Activated naive CD4-positive, alpha-beta T cell treated with anti-CD3 and anti-CD28 coated beads for 36 hours (primary cell): Measurements from ENCODE around the gene KIF6. TPM values are rescaled to one million over a fixed set of nuclear protein-coding genes. Genes with fewer than 3 reads are reported as not detected.

ENCODE experiments used
- CTCF ChIA-PET: fragments of 350-600 bp; sonication (Branson Sonifier 250); formaldehyde crosslinking; loops from one replicate; lab custom pipeline; 2021; ENCODE audit warnings: antibody characterized with exemption; lab: Charles Lee
- DNase-seq: peaks from one replicate; pipeline ENCODE4 v3.0.0-alpha.2; 2020
- H3K27ac Mint-ChIP-seq: one replicate; pipeline ENCODE4 v1.8.0; 2021; ENCODE audit warnings: mild to moderate bottlenecking, mixed read lengths
- H3K27me3 Mint-ChIP-seq: one replicate; pipeline ENCODE4 v1.8.0; 2021; ENCODE audit warnings: low read depth, mixed read lengths
- H3K36me3 Mint-ChIP-seq: one replicate; pipeline ENCODE4 v1.8.0; 2021; ENCODE audit warnings: low read depth, mixed read lengths
- H3K4me1 Mint-ChIP-seq: one replicate; pipeline ENCODE4 v1.8.0; 2021; ENCODE audit warnings: low read depth, mixed read lengths
- H3K4me3 Mint-ChIP-seq: one replicate; pipeline ENCODE4 v1.8.0; 2021; ENCODE audit warnings: mild to moderate bottlenecking, moderate library complexity, mixed read lengths
- H3K9me3 Mint-ChIP-seq: one replicate; pipeline ENCODE4 v1.8.0; 2021; ENCODE audit warnings: mixed read lengths
- intact Hi-C: fragments of 100-400 bp; cut with micrococcal nuclease; formaldehyde crosslinking; loops from one replicate; pipeline ENCODE4 v1.15.1; 2023
- total RNA-seq, 2 experiments: library from RNA; stranded (reverse); gene quantifications; one replicate each; pipeline ENCODE4 v1.2.3, GENCODE V29; 2021

KIF6 gene
- total RNA-seq, 2 experiments from 2014 or later, result 0.10 to 0.30 TPM

DNA sequence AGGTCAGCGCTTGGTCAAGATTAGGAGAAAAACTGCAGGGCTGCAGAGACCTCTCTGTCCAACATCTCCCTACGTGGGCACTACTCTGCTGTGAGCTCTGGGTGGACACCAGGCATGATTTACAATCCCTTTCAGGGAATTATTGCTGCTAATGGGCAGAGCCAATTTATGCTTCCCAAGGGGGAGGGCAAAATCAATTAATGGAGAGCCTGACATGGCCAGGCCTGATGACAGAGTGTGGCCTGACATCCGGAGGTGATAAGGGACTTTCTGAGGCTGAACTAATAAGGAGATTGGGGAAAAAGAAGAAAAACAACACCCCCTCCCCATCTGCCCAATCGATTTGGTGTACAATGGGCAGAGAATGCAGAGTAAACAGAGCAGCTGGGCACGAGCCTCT is 397.7 kb downstream of the KIF6 start:
- H3K27me3 Mint-ChIP-seq, result peaks cover 15% of the 10 kb centered on the region
- intact Hi-C loops, result no loop called here
- H3K36me3 Mint-ChIP-seq, result no peaks in the 10 kb centered on the region
- H3K27ac Mint-ChIP-seq, result no peak overlapping the region
- CTCF ChIA-PET, result no interaction called here
- no peaks in the 10 kb centered on the region for H3K9me3 Mint-ChIP-seq
- no peak overlapping the region for H3K4me3 Mint-ChIP-seq
- H3K4me1 Mint-ChIP-seq, result no peaks in the 10 kb centered on the region
- no peak for DNase-seq

DNA sequence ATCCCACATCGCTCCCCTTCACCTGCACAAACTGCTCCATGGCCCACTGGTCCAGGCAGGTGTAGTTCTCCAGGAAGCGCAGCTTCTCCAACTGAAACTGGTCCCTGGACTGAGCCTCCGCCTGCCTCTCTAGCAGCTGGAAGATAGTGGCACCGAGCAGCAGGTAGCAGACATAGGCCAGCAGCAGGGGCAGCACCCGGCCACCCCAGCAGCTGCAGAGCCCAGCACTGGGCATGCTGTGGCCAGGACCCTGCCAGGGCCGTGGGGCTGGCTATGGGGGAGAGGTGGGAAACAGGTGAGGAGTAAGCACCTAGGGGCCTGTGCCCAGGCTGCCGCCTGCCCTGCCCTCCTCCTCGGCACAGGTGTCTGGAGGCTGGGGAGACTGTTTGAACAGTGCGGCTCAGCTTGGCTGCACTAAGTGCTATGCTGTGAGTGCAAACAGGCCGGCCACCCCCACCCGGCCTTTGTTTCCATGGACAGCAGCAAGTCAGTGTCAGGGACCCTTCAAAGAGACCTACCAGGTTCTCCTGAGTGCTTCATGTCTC is 402.8 kb downstream of the KIF6 start, which contains the start of gene KCNK16:
Gene KCNK16, minus strand, starts transcription at position 397 of the 545 bp plus-strand sequence. Its CDS starts 162 bp downstream, at position 235.
- Mint-ChIP-seq H3K4me1 (no peaks in the 10 kb centered on the region), H3K27ac (no peak within 1 kb of the TSS), H3K9me3 (no peaks in the 10 kb centered on the region), H3K4me3 (no peak within 1 kb of the TSS), H3K27me3 (peaks cover 6% of the 10 kb centered on the region), H3K36me3 (no peaks in the 10 kb centered on the region)
- DNase-seq, result no peak
- intact Hi-C loops, result no loop called here
- CTCF ChIA-PET, result interaction anchor here (1.1 kb wide), 1 partner anchor 41 kb away, joined by 6 read pairs; no protein-coding TSS in a partner anchor

DNA sequence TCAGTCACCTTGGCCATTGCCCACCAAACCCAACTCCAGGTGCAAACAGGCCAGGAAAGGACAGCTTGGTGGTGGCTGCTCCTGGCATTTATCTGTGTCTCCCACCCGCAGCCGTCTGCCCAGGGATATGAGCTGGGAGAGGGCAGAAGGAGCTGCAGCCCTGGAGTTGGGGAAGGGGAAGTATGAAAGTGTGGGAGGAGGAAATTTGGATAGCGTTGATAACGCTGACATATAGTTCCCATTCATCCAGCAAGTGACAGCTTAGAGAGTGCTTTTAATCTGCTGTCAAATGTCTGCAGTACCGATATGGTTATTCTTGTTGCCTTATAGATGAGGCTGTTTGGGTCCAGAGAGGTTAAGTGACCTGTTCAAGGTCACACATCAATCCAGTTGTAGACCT is 403.4 kb downstream of the KIF6 start:
- Mint-ChIP-seq H3K27me3 (peaks cover 11% of the 10 kb centered on the region), H3K4me1 (no peaks in the 10 kb centered on the region)

DNA sequence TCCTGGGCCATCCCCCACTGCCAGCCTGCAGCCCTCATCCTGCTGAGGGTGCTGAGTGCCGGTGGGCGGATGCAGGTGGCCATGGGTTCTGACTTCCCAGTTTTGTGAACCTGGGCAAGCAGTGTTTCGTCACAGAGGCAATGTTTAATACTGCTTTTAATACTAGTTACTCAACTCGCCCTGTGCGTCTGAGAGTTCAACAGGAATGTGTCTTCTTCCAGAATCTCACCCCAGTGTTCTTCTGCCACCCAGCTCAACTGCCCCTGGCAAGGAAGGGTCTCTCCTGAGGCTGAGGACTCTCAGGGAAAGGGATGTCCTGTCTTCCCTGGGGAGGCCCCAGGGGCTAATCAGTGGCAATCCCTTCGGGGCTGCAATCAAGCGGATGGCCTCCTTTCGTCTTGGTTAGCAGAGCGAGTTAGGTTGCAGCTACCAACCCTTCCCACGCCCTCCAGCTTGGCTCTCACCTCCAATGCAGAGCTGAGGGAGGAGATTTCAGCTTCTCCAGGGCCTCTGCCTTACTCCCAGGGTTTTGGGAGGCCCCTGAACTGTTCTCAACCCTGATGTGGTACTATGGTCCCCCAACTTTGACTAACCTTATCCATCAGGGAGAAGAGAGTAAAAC is 404.7 kb downstream of the KIF6 start:
- Mint-ChIP-seq H3K4me1 (no peaks in the 10 kb centered on the region), H3K4me3 (no peak overlapping the region), H3K9me3 (no peaks in the 10 kb centered on the region), H3K27ac (no peak overlapping the region), H3K27me3 (peaks cover 18% of the 10 kb centered on the region), H3K36me3 (no peaks in the 10 kb centered on the region)
- CTCF ChIA-PET, result interaction anchor here (0.5 to 1.4 kb wide), 3 partner anchors 10 to 1252 kb away, joined by 3 to 4 read pairs (median 3); no protein-coding TSS in a partner anchor
- intact Hi-C loops, result no loop called here
- DNase-seq, result no peak

More for the DNA sequence above, 403.4 kb downstream of the KIF6 start:
- no peak overlapping the region for H3K27ac Mint-ChIP-seq
- H3K36me3 Mint-ChIP-seq, result no peaks in the 10 kb centered on the region
- no peaks in the 10 kb centered on the region for H3K9me3 Mint-ChIP-seq
- intact Hi-C loops, result no loop called here
- no peak for DNase-seq
- no peak overlapping the region for H3K4me3 Mint-ChIP-seq
- CTCF ChIA-PET, result interaction anchor here (1.1 to 1.3 kb wide), 2 partner anchors 19 to 42 kb away, joined by 3 to 6 read pairs; no protein-coding TSS in a partner anchor

DNA sequence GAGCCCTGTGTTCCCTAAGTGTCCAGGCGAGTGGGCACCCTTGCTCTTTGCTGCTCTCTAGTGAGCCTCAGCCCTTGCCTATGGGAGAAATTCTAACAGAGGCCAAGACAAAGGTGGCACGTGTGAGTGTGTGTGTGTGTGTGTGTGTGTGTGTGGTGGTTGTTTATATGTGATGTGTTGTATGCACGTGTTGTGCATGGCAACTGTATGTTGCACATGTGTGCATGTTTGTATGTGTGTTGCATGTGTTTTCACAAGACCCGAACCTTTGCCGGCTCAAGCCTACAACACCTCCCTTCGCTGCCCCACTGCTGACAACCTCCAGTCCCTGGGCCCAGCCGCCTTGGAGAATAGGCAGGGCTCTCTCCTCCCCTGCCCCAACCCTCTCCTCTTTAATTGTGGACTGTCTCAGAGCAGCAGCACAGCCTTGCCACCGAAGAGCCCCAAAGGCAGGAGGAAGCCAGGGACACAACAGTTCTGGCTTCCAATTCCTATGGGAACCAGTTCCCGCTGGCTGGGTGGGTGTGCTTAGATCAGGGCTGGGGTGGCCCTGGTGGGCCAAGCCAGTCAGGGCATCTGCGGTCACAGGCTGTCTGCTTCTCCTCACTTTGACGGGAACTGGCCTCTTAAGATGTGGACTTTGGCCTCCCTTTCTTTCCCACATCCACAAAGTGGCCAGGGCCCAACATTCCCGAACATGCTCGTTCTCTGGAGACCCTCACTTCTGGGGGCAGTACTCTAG is 405.4 kb downstream of the KIF6 start:
- H3K9me3 Mint-ChIP-seq, result no peaks in the 10 kb centered on the region
- H3K4me1 Mint-ChIP-seq, result no peaks in the 10 kb centered on the region
- intact Hi-C loops, result no loop called here
- no peak overlapping the region for H3K27ac Mint-ChIP-seq
- H3K36me3 Mint-ChIP-seq, result no peaks in the 10 kb centered on the region
- no peak overlapping the region for H3K4me3 Mint-ChIP-seq
- CTCF ChIA-PET, result interaction anchor here (1.1 to 1.4 kb wide), 2 partner anchors 10 kb away, joined by 4 to 5 read pairs; no protein-coding TSS in a partner anchor
- peaks cover 24% of the 10 kb centered on the region for H3K27me3 Mint-ChIP-seq
- no peak for DNase-seq

DNA sequence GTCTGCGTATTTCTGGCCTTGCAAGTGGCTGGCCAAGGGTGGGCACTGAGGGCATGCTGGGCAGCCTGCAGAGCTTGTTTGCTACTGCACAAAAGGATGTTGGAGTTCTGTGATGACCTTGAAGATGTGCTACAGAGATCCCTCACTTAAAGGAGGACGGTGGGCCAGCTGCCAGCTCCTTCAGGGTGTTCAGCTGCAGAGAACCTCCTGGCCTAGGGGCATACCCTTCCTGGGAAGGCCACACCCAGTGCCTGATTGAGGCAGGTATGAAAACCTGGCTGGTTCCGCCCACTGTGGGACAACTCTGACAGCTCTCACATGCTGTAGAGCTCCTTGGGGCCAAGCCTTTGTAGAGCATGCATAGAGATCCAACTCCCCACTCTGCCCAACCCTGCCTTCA is 408.0 kb downstream of the KIF6 start:
- Mint-ChIP-seq H3K4me1 (peaks cover 7% of the 10 kb centered on the region), H3K27me3 (peaks cover 39% of the 10 kb centered on the region), H3K36me3 (no peaks in the 10 kb centered on the region), H3K4me3 (no peak overlapping the region), H3K9me3 (no peaks in the 10 kb centered on the region), H3K27ac (no peak overlapping the region)
- CTCF ChIA-PET, result no interaction called here
- intact Hi-C loops, result no loop called here
- no peak for DNase-seq

DNA sequence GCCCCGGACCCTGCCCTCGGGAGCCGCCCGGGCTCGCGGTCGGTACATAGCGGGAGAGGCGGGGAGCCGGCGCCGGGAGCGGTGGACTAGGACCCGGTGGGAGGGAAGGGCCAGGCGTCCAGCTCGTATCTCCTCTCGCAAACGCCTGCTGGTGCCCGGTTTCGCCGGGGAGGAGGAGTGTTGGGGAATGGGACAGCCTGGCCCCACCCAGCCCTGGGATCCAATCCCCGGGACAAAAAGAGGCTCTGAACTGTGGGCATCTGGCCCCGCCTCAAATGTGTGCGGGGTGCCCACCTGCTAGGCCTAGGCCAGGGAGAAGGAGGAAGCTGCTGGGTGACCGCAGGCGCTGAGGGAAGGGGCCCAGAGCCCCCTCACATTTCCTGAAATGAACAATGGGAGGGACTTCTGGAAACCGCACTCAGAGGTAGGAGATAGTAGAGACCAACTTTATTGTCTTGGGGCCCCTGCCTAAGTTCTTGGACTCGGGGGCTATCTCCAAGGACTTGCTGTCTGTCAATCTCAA is 410.9 kb downstream of the KIF6 start, which contains the start of gene KCNK17:
Gene KCNK17, minus strand, starts transcription at position 147 of the 523 bp plus-strand sequence. Its CDS starts 99 bp downstream, at position 48.
- Mint-ChIP-seq H3K9me3 (no peaks in the 10 kb centered on the region), H3K4me3 (peak within 1 kb of the TSS; percentile 18), H3K27ac (no peak within 1 kb of the TSS), H3K4me1 (peaks cover 7% of the 10 kb centered on the region), H3K27me3 (peaks cover 48% of the 10 kb centered on the region), H3K36me3 (no peaks in the 10 kb centered on the region)
- intact Hi-C loops, result no loop called here
- no peak for DNase-seq
- CTCF ChIA-PET, result interaction anchor here (17.6 kb wide), 1 partner anchor 145 kb away, joined by 391 read pairs; no protein-coding TSS in a partner anchor

DNA sequence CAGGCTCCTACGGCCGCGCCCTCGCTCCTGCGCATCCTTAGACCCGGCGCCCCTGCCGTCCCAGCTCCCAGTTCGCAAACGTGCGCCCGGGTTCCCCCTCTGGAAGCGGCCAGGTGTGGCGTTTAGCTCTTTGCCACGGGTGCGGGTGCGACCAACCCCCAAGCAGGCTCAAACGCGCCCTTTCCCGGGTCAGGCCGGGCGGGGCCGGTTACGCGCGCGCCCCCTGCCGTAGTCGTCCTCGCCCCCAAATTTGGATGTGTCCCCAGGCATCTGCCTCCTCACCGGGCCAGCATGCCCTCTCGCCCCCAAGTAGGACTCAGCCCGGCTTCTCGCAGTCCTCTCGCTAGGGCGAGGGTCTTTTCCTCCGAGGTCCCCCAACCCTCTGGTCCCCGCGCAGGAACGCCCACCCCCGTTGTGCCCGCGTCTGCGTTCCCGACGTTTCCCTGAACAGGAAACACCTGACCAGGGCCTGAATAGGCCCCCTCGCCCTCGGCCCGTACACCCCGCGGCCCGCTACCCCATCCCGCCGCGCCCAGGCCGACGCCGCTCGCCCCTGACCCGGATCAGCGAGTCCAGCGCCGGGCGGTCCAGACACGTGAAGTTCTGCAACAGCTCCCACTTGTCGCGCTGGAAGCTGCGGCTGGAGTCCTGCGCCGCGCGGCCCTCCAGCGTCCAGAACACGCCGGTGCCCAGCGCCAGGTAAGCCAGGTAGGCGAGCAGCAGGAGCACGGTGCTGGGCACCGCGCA is 411.5 kb downstream of the KIF6 start:
- Mint-ChIP-seq H3K27ac (no peak overlapping the region), H3K9me3 (no peaks in the 10 kb centered on the region), H3K4me1 (peaks cover 7% of the 10 kb centered on the region), H3K4me3 (peak overlapping the region; percentile 18), H3K27me3 (peaks cover 48% of the 10 kb centered on the region), H3K36me3 (no peaks in the 10 kb centered on the region)
- intact Hi-C loops, result no loop called here
- no peak for DNase-seq
- CTCF ChIA-PET, result interaction anchor here (0.8 to 17.6 kb wide), 3 partner anchors 11 to 160 kb away, joined by 3 to 391 read pairs (median 4); no protein-coding TSS in a partner anchor

DNA sequence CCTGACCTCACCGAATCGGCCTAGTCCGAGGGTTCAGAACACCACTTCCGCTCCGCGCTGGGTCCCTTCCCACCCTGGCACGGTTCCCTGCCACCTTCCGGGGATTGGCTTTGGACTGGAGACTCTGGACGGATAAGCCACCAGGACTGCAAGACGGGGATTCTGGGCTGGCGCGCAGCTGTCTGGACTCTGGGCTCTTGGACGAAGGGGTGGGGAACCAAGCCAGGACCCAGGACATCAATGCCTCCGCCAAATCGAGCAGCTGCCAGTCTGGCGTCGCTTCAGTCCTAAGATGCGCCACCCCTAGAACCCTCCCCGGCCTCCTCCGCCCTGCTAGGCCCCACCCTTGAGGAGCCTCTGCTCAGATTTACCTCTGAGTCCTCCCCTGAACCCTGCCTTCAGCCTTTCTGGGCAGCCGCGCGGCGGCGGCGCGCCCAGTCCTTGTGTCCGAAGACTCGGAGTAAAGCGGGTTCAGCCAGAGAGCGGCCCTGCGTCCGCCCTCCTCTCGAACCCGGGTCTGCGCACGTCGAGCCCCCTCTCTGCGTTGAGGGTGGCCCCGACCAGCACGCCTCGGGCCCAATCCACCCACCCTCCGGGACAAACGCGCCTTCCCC is 412.2 kb downstream of the KIF6 start:
- CTCF ChIA-PET, result interaction anchor here (0.8 to 17.6 kb wide), 3 partner anchors 10 to 160 kb away, joined by 3 to 391 read pairs (median 4); no protein-coding TSS in a partner anchor
- no peaks in the 10 kb centered on the region for H3K36me3 Mint-ChIP-seq
- H3K27ac Mint-ChIP-seq, result no peak overlapping the region
- H3K4me3 Mint-ChIP-seq, result peak overlapping the region; percentile 18
- H3K9me3 Mint-ChIP-seq, result no peaks in the 10 kb centered on the region
- peaks cover 46% of the 10 kb centered on the region for H3K27me3 Mint-ChIP-seq
- intact Hi-C loops, result no loop called here
- H3K4me1 Mint-ChIP-seq, result peaks cover 7% of the 10 kb centered on the region
- no peak for DNase-seq

DNA sequence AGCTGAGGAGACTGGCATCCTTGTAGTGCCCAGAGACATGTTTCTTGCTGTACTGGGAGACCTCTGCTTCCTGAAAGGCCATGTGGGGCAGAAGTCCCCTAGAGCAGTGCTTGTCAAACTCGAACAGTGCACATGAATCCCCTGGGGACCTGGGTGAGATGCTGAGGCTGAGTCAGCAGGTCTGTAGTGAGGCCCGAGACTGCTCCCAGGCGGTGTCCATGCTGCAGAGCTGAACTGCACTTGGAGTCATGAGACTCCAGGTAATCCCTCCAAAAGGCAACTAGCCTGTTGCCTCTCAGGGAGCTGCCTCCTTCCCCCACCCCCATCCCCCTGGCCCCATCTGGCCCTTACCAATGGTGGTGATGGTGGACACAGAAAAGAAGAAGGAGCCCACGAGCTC is 414.7 kb downstream of the KIF6 start:
- intact Hi-C loops, result loop anchor here (1.0 kb wide), 2 partner anchors 144 to 438 kb away; no protein-coding TSS in a partner anchor
- no peak overlapping the region for H3K27ac Mint-ChIP-seq
- no peak overlapping the region for H3K4me3 Mint-ChIP-seq
- CTCF ChIA-PET, result interaction anchor here (0.6 to 17.6 kb wide), 21 partner anchors 8 to 523 kb away, joined by 3 to 391 read pairs (median 5); no protein-coding TSS in a partner anchor
- H3K9me3 Mint-ChIP-seq, result no peaks in the 10 kb centered on the region
- H3K27me3 Mint-ChIP-seq, result peaks cover 34% of the 10 kb centered on the region
- DNase-seq, result no peak
- peaks cover 7% of the 10 kb centered on the region for H3K4me1 Mint-ChIP-seq
- no peaks in the 10 kb centered on the region for H3K36me3 Mint-ChIP-seq

DNA sequence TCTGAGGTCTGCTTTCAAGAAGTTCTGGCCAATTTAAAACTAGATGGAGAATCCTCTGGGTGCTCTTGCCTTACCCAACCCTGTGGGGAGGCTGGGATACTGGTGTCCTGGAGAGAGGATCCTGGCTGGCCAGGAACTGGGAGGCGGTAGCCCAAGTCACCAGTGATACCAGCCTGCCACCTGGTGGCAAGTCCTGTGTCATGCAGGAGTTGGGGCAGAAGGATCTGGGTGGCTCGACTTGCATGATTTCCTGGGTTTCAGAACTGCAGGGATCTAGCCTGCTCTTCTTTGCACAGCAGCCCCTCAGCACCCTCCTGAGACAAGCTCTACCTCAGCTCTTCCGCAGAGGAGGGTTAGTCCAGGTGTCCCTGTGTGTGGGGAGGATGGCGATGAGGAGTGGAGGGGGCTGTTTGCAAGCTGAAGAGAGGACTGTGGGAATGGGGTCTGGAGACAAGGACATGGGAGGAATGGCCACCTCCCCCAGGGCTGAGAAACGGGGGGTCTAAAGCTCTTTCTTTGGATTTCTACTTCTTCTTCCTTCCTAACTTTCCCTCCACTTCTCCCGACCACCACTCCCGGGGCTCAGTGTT is 415.2 kb downstream of the KIF6 start:
- H3K4me3 Mint-ChIP-seq, result no peak overlapping the region
- peaks cover 30% of the 10 kb centered on the region for H3K27me3 Mint-ChIP-seq
- intact Hi-C loops, result loop anchor here (1.0 kb wide), 2 partner anchors 144 to 438 kb away; no protein-coding TSS in a partner anchor
- CTCF ChIA-PET, result interaction anchor here (0.6 to 17.6 kb wide), 28 partner anchors 9 to 773 kb away, joined by 3 to 391 read pairs (median 4); no protein-coding TSS in a partner anchor
- H3K9me3 Mint-ChIP-seq, result peaks cover 2% of the 10 kb centered on the region
- H3K4me1 Mint-ChIP-seq, result peaks cover 7% of the 10 kb centered on the region
- H3K36me3 Mint-ChIP-seq, result no peaks in the 10 kb centered on the region
- no peak overlapping the region for H3K27ac Mint-ChIP-seq
- peak; percentile 75 for DNase-seq
